Spleen (tissue), 7 donors: ENCODE measurements around the gene KIF1C.

Source experiments
- POLR2A ChIP-seq, 3 donors: fragments of 450-650 bp; IDR thresholded peaks; one replicate each; pipeline ENCODE4 v1.5.1; 2017; ENCODE audit warnings: antibody characterized with exemption in 3 of 3, mild to moderate bottlenecking in 1 of 3
- POLR2AphosphoS5 ChIP-seq, 3 donors: sonication (generic); formaldehyde crosslinking; IDR thresholded peaks; one replicate each; pipeline ENCODE4 v1.5.1; 2017; ENCODE audit warnings: antibody characterized with exemption in 3 of 3
- TF ChIP-seq, protein P1 (sequence below), 11 experiments: fragments of 200-600 bp in 7 of 11; fragments of 450-650 bp in 4 of 11; sonication (generic) in 4 of 11; IDR thresholded peaks in 8 of 11; conservative IDR thresholded peaks in 3 of 11; 1 replicate in 7 of 11; 2 replicates in 4 of 11; pipeline versions ENCODE4 v1.4.0 to v1.8.0; 2016 to 2021; ENCODE audit warnings: antibody characterized with exemption in 11 of 11, inconsistent platforms in 4 of 11, mild to moderate bottlenecking in 1 of 11
- donor health status: DM: no; HTN: no; CAD: no; lungs with moderate emphysema.
- donor health status: DM: no; HTN: no; CAD: no.
- donor health status: DM: no; HTN: no; CAD: no.

DNA sequence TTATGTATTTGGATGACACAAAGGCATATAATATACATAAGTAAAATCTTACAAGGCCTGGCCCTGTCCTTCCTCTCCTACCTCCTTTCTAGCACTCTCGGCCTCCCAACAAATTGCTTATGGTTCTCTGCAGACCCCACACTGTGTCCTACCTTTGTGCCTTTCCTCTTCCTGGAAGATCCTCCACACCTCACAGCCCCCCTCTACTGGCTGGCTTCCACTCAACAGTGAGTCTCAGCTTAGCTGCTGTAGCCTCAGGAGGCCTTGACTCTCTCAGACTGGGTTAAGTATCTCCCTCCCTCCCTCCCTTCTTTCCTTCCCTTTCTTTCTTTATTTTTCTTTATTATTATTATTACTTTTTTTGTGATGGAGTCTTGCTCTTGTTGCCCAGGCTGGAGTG, 45.8 kb downstream of the KIF1C start:
- TF ChIP-seq, protein P1, sequence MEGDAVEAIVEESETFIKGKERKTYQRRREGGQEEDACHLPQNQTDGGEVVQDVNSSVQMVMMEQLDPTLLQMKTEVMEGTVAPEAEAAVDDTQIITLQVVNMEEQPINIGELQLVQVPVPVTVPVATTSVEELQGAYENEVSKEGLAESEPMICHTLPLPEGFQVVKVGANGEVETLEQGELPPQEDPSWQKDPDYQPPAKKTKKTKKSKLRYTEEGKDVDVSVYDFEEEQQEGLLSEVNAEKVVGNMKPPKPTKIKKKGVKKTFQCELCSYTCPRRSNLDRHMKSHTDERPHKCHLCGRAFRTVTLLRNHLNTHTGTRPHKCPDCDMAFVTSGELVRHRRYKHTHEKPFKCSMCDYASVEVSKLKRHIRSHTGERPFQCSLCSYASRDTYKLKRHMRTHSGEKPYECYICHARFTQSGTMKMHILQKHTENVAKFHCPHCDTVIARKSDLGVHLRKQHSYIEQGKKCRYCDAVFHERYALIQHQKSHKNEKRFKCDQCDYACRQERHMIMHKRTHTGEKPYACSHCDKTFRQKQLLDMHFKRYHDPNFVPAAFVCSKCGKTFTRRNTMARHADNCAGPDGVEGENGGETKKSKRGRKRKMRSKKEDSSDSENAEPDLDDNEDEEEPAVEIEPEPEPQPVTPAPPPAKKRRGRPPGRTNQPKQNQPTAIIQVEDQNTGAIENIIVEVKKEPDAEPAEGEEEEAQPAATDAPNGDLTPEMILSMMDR (IDR thresholded peaks at IDR 0.05 in 8 of 11, conservative IDR thresholded peaks at IDR 0.05 in 3 of 11) = no peak
- TF ChIP-seq POLR2A (IDR thresholded peaks at IDR 0.05) = no peak
- TF ChIP-seq POLR2AphosphoS5 (IDR thresholded peaks at IDR 0.05) = no peak
